WTC11 (cell line): ENCODE measurements around the gene PGAP3. TPM values are rescaled to one million over a fixed set of nuclear protein-coding genes. Genes with fewer than 3 reads are reported as not detected.

Experiments used
- ATAC-seq: fragments of 200-7000 bp; cut with Tn5 transposase; 2 replicates; pipeline ENCODE4 v1.10.0; 2021; ENCODE audit warnings: mild to moderate bottlenecking, moderate library complexity
- CTCF ChIA-PET: fragments of 300-600 bp; sonication (Branson Sonifier 250); formaldehyde crosslinking; loops from one replicate; lab custom pipeline; 2021; ENCODE audit warnings: antibody characterized with exemption; lab: Charles Lee
- POLR2A ChIA-PET: fragments of 350-600 bp; sonication (Branson Sonifier 250); formaldehyde crosslinking; loops from one replicate; lab custom pipeline; 2021; ENCODE audit warnings: antibody characterized with exemption; lab: Charles Lee
- DNase-seq: peaks from one replicate; pipeline ENCODE4 v3.0.0; 2021; ENCODE audit warnings: low spot score
- H3K27ac Mint-ChIP-seq: 2 replicates; pipeline ENCODE4 v1.8.0; 2021; ENCODE audit warnings: mixed read lengths
- H3K27me3 Mint-ChIP-seq: 2 replicates; pipeline ENCODE4 v1.8.0; 2021; ENCODE audit warnings: low read depth, mild to moderate bottlenecking, moderate library complexity, mixed read lengths
- H3K36me3 Mint-ChIP-seq: 2 replicates; pipeline ENCODE4 v1.8.0; 2021; ENCODE audit warnings: mixed read lengths
- H3K4me1 Mint-ChIP-seq: 2 replicates; pipeline ENCODE4 v1.8.0; 2022; ENCODE audit warnings: mixed read lengths
- H3K4me3 Mint-ChIP-seq: 2 replicates; pipeline ENCODE4 v1.8.0; 2021; ENCODE audit warnings: mild to moderate bottlenecking, moderate library complexity, mixed read lengths
- H3K9me3 Mint-ChIP-seq: 2 replicates; pipeline ENCODE4 v1.8.0; 2021; ENCODE audit warnings: mixed read lengths
- ARID4B ChIP-seq: sonication (generic); formaldehyde crosslinking; IDR thresholded peaks from 2 replicates; pipeline ENCODE4 v1.8.0; 2023; ENCODE audit warnings: missing genetic modification reagents, mild to moderate bottlenecking, borderline replicate concordance
- ATF6 ChIP-seq: sonication (generic); formaldehyde crosslinking; IDR thresholded peaks from 2 replicates; pipeline ENCODE4 v1.8.1; 2023; ENCODE audit warnings: mild to moderate bottlenecking, missing genetic modification reagents
- E2F1 ChIP-seq: sonication (generic); formaldehyde crosslinking; IDR thresholded peaks from 2 replicates; pipeline ENCODE4 v1.8.0; 2022; ENCODE audit warnings: mild to moderate bottlenecking, missing genetic modification reagents
- E2F5 ChIP-seq: sonication (generic); formaldehyde crosslinking; IDR thresholded peaks from 2 replicates; pipeline ENCODE4 v1.8.1; 2022; ENCODE audit warnings: mild to moderate bottlenecking, moderate library complexity, missing genetic modification reagents
- ELF4 ChIP-seq: sonication (generic); formaldehyde crosslinking; IDR thresholded peaks from 2 replicates; pipeline ENCODE4 v1.8.1; 2022; ENCODE audit warnings: low read depth, mild to moderate bottlenecking, moderate library complexity, missing genetic modification reagents
- EMX1 ChIP-seq: fragments of 250-450 bp; sonication (Bioruptor Pico); IDR thresholded peaks from 2 replicates; pipeline ENCODE4 v1.8.0; 2021; ENCODE audit warnings: mild to moderate bottlenecking
- JUN ChIP-seq: sonication (generic); formaldehyde crosslinking; IDR thresholded peaks from 2 replicates; pipeline ENCODE4 v1.8.0; 2023; ENCODE audit warnings: mild to moderate bottlenecking, missing genetic modification reagents
- KAT7 ChIP-seq: sonication (generic); formaldehyde crosslinking; IDR thresholded peaks from 2 replicates; pipeline ENCODE4 v1.8.1; 2023; ENCODE audit warnings: missing genetic modification reagents, mild to moderate bottlenecking, borderline replicate concordance
- NFE2L1 ChIP-seq: sonication (generic); formaldehyde crosslinking; IDR thresholded peaks from 2 replicates; pipeline ENCODE4 v1.8.1; 2023; ENCODE audit warnings: missing genetic modification reagents
- NR1H2 ChIP-seq: sonication (generic); formaldehyde crosslinking; IDR thresholded peaks from 2 replicates; pipeline ENCODE4 v1.9.0; 2021; ENCODE audit warnings: mild to moderate bottlenecking, moderate library complexity, missing genetic modification reagents
- NR2C2 ChIP-seq: sonication (generic); formaldehyde crosslinking; IDR thresholded peaks from 2 replicates; pipeline ENCODE4 v1.8.0; 2022; ENCODE audit warnings: mild to moderate bottlenecking, missing genetic modification reagents
- RELA ChIP-seq: sonication (generic); formaldehyde crosslinking; IDR thresholded peaks from 2 replicates; pipeline ENCODE4 v1.8.1; 2022; ENCODE audit warnings: missing genetic modification reagents, mild to moderate bottlenecking, borderline replicate concordance
- STAT6 ChIP-seq: sonication (generic); formaldehyde crosslinking; conservative IDR thresholded peaks from 2 replicates; pipeline ENCODE4 v1.8.1; 2023; ENCODE audit warnings: mild to moderate bottlenecking, low read depth, missing genetic modification reagents, moderate library complexity
- TCF7 ChIP-seq: sonication (generic); formaldehyde crosslinking; IDR thresholded peaks from 2 replicates; pipeline ENCODE4 v1.8.0; 2022; ENCODE audit warnings: mild to moderate bottlenecking, low read depth, missing genetic modification reagents, moderate library complexity
- ZBTB21 ChIP-seq: sonication (generic); formaldehyde crosslinking; IDR thresholded peaks from 2 replicates; pipeline ENCODE4 v1.8.1; 2023; ENCODE audit warnings: mild to moderate bottlenecking, missing genetic modification reagents, borderline replicate concordance
- ZNF138 ChIP-seq: sonication (generic); formaldehyde crosslinking; conservative IDR thresholded peaks from 2 replicates; pipeline ENCODE4 v1.8.1; 2022; ENCODE audit warnings: mild to moderate bottlenecking, moderate library complexity, missing genetic modification reagents
- ZNF317 ChIP-seq: sonication (generic); formaldehyde crosslinking; IDR thresholded peaks from 2 replicates; pipeline ENCODE4 v1.8.1; 2023; ENCODE audit warnings: low read depth, mild to moderate bottlenecking, moderate library complexity, missing genetic modification reagents, borderline replicate concordance
- ZSCAN18 ChIP-seq: fragments of 250-450 bp; sonication (Bioruptor Pico); IDR thresholded peaks from 2 replicates; pipeline ENCODE4 v2.1.2; 2022; ENCODE audit warnings: mild to moderate bottlenecking, moderate library complexity
- total RNA-seq: library from RNA; stranded (reverse); gene quantifications from 3 replicates; pipeline ENCODE4 v1.2.3, GENCODE V29; 2021

Gene PGAP3
- total RNA-seq, 1 experiment from 2014 or later, result 24.9 TPM

- TF ChIP-seq ZBTB21 (CRISPR knock-in tag) (no peak), TCF7 (CRISPR knock-in tag) (no peak), RELA (CRISPR knock-in tag) (no peak), ZNF317 (no peak), ELF4 (CRISPR knock-in tag) (no peak), KAT7 (no peak), E2F1 (CRISPR knock-in tag) (no peak), E2F5 (CRISPR knock-in tag) (no peak), ZNF138 (CRISPR knock-in tag) (no peak), NFE2L1 (CRISPR knock-in tag) (no peak), EMX1 (CRISPR knock-in tag) (no peak), NR2C2 (CRISPR knock-in tag) (no peak), ATF6 (CRISPR knock-in tag) (no peak), NR1H2 (CRISPR knock-in tag) (no peak), ARID4B (CRISPR knock-in tag) (no peak), STAT6 (no peak), ZSCAN18 (CRISPR knock-in tag) (no peak), JUN (CRISPR knock-in tag) (no peak)
- H3K27me3 Mint-ChIP-seq, result no peaks in the 10 kb centered on the region
- H3K27ac Mint-ChIP-seq, result no peak overlapping the region
- ChIA-PET POLR2A (interaction anchor here (1.0 kb wide), 1 partner anchor 315 kb away, joined by 3 read pairs; no protein-coding TSS in a partner anchor), CTCF (interaction anchor here (1.0 to 1.4 kb wide), 4 partner anchors 11 to 264 kb away, joined by 3 to 6 read pairs (median 4); partner anchors contain the start of gene PSMD3)
- DNase-seq (no peak), ATAC-seq (no peak)
- no peaks in the 10 kb centered on the region for H3K4me1 Mint-ChIP-seq
- no peaks in the 10 kb centered on the region for H3K9me3 Mint-ChIP-seq
- H3K36me3 Mint-ChIP-seq, result peaks cover 53% of the 10 kb centered on the region
- H3K4me3 Mint-ChIP-seq, result no peak overlapping the region
Observed at GRCh38 chr17:39716073-39716818, 28.4 kb upstream of the PGAP3 start.
